SJSA1 (cell line): ENCODE measurements around the gene COQ8A. TPM values are rescaled to one million over a fixed set of nuclear protein-coding genes. Genes with fewer than 3 reads are reported as not detected.

Source experiments
- DNase-seq, 2 experiments: peaks; one replicate each; pipeline ENCODE4 v3.0.0-alpha.2; 2015 to 2020; ENCODE audit warnings: low spot score in 2 of 2, low read depth in 1 of 2
- H3K27ac ChIP-seq: fragments of 250-450 bp; sonication (Bioruptor Pico); 2 replicates; pipeline ENCODE4 v1.5.1; 2020; ENCODE audit warnings: mild to moderate bottlenecking, moderate library complexity
- H3K27me3 ChIP-seq: fragments of 250-450 bp; sonication (Bioruptor Pico); replicated peaks from 2 replicates; pipeline ENCODE4 v1.5.1; 2020; ENCODE audit warnings: mild to moderate bottlenecking, moderate library complexity
- H3K36me3 ChIP-seq: fragments of 250-450 bp; sonication (Bioruptor Pico); 2 replicates; pipeline ENCODE4 v1.5.1; 2020; ENCODE audit warnings: mild to moderate bottlenecking
- H3K4me1 ChIP-seq: fragments of 250-450 bp; sonication (Bioruptor Pico); replicated peaks from 2 replicates; pipeline ENCODE4 v1.6.1; 2021; ENCODE audit warnings: mild to moderate bottlenecking
- H3K4me3 ChIP-seq: fragments of 250-450 bp; sonication (Bioruptor Pico); 2 replicates; pipeline ENCODE4 v1.5.1; 2020; ENCODE audit warnings: mild to moderate bottlenecking
- H3K9me3 ChIP-seq: fragments of 250-450 bp; sonication (Bioruptor Pico); replicated peaks from 2 replicates; pipeline ENCODE4 v1.5.1; 2020; ENCODE audit warnings: mild to moderate bottlenecking
- total RNA-seq: library from RNA; depleted of rRNA; stranded (reverse); fragments of >200 nt; shearing (Covaris generic); gene quantifications from 2 replicates; pipeline ENCODE4 v1.2.3, GENCODE V29; 2014; rRNA removed

The COQ8A gene
- 4.4 and 4.8 TPM in 2 replicates for total RNA-seq

DNA sequence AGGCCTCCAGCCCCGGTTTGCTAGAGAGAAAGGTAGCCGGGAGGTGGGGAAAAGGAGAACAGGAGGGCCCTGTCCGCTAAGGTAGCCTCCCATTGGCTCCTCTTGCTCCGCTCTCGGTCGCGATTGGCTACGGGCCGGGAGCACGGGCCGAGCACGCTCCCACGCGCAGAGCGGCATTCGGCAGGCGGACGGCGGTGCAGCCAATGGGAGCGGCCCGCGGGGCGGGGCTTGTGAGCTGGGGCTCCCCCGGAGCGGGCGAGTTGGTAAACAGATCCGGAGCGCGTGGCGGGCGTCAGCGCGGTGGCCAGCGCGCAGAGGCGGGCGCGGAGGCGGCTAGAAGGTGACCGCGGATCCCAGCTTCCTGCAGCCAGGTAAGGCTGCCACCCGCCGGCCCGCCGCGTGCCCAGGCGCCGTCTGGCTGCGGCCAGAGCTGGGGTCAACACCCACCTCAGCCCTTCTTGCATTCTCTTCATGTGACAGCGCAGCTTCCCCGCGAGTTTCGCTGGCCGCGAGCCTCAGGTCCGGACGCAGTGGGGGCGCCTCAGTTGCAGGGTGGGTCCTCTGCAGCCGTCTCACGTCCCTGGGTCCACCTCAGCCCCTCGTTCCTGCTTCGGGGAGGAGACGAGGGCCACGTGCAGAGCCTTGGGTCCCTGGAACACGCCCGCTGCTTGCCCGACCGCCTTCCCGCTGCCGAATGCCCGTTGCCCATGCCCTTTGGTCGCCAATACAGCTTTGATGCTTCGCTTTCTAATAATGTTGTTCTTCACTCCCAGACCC lies at the start of gene COQ8A:
Gene COQ8A, plus strand, starts transcription at position 266 of the 777 bp plus-strand sequence. CDS start 21,092 bp downstream, outside the sequence.
- H3K4me3 ChIP-seq = peak within 1 kb of the TSS; percentile 54
- peak; percentile 99 for DNase-seq
- no peaks in the 10 kb centered on the region for H3K27me3 ChIP-seq
- H3K4me1 ChIP-seq = peaks cover 14% of the 10 kb centered on the region
- H3K27ac ChIP-seq = peak within 1 kb of the TSS; percentile 81
- no peaks in the 10 kb centered on the region for H3K36me3 ChIP-seq
- H3K9me3 ChIP-seq = no peaks in the 10 kb centered on the region

DNA sequence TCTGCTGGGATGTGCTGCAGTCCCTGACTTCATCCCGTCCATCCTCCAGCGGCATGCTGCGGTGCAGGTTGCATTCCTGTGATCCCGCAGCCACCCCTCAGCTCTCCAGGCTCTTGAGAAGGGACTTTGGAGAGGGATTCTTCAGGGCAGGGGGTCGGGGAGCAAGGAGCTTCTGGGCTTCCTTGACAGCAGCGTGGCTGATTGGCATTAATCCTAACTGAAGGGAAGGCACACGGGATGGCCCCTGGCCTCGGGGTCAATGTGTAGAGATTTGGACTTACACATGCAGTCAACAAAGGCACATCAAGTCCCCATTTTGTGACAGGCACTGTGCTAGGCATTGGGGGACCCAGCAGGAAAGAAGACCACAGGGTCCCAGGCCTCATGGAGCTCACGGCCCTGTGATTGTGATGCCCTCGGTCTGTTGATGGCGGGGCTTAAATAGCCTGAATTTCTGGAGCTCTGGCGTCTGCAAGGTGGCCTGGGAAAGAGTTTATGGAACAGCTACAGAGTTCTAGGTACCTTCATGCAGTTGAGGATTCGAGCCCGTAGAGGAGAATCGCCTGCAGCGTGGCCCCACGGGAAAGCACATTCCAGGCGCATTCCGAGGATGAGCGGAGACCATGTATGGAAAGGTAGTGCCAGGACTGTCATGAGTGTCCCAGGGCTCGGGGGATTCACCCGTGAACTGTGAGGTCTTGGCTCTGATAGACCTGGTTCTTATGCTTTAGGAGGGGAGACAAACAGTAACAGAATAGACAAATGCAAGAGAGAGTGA lies 49.6 kb upstream of the COQ8A start:
- no peak overlapping the region for H3K27ac ChIP-seq
- H3K4me1 ChIP-seq = peaks cover 2% of the 10 kb centered on the region; the same call in 1 of the 2 replicates
- no peak for DNase-seq
- H3K4me3 ChIP-seq = no peak overlapping the region
- H3K9me3 ChIP-seq = no peaks in the 10 kb centered on the region
- H3K27me3 ChIP-seq = no peaks in the 10 kb centered on the region
- H3K36me3 ChIP-seq = peaks cover 3% of the 10 kb centered on the region; the same call in 1 of the 2 replicates

DNA sequence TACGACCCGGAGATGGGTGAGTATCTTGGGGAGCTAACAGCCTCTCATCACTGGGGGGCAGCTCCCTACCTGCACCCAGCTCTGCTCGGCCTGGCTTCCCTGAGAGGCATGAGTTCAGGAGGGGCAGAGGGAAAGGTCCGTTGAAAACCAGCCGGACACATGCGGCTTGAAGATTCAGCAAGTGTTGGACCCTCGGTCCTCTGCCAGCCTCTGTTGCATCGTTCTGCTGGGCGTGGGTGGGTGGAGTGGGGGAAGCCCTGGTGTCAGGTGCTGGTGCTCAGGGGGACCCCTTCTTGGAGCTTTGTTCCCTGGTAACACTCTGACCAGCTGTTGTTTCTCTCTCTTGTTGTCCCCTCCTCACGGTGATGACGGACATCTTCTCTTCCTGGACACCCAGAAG lies 48.7 kb upstream of the COQ8A start:
- Histone ChIP-seq H3K36me3 (peaks cover 3% of the 10 kb centered on the region; the same call in 1 of the 2 replicates), H3K4me1 (no peaks in the 10 kb centered on the region)
- no peak for DNase-seq

DNA sequence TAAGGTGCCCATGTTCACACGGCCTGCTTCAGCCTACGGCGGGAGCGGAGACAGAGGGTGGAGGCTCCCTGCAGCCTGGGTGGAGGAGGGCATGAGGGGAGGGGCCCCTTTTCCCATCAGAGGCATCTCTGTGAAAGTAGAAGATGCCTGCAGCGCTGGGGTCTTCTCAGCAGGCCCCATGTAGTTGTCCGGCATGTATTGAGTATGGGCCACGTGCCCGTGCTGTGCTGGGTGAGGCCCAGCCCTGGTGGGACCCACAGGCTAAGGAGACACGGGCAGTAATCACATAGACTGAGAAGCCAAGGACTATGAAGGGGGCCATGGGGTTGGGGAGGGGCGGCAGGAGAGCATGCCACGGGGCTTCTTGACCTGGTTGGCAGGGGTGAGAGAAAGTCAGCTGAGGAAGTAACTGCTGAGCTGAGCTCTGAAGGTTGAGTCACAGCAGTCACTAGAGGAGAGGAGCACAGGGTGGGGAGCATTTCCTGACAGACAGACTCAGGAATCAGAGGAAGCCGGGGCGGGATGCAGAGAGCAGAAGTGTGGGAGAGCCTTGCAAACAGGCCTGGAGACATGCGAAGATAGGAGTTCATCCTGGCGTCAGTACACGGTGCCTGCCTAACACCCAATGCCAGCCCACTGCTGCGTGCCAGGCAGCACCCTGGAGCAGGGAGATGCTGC lies 48.1 kb upstream of the COQ8A start:
- no peak for DNase-seq
- Histone ChIP-seq H3K4me1 (no peaks in the 10 kb centered on the region), H3K27ac (no peak overlapping the region), H3K27me3 (no peaks in the 10 kb centered on the region), H3K36me3 (peaks cover 3% of the 10 kb centered on the region; the same call in 1 of the 2 replicates), H3K4me3 (no peak overlapping the region), H3K9me3 (no peaks in the 10 kb centered on the region)

More for the DNA sequence above, 48.7 kb upstream of the COQ8A start:
- Histone ChIP-seq H3K27me3 (no peaks in the 10 kb centered on the region), H3K4me3 (no peak overlapping the region), H3K27ac (no peak overlapping the region), H3K9me3 (no peaks in the 10 kb centered on the region)

DNA sequence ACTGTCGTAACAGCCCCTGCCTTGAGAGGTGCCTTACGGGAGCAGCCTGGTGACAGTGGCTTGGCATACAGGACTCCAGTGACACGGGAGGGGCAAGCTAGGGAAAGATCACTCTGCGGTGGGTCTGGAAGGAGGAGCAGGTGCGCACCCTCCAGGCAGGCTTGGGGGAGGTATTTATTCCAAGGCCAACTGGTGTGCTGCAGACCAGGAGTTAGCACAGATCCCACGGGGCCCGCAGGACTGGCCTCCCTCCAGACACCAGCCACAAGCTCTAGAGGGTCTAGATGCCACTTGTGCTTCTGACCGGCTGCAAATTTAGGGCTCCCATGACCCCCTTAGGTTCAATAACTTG lies 47.6 kb upstream of the COQ8A start:
- Histone ChIP-seq H3K36me3 (peaks cover 3% of the 10 kb centered on the region; the same call in 1 of the 2 replicates), H3K4me3 (no peak overlapping the region), H3K4me1 (no peaks in the 10 kb centered on the region), H3K27ac (no peak overlapping the region), H3K9me3 (no peaks in the 10 kb centered on the region), H3K27me3 (no peaks in the 10 kb centered on the region)
- no peak for DNase-seq

DNA sequence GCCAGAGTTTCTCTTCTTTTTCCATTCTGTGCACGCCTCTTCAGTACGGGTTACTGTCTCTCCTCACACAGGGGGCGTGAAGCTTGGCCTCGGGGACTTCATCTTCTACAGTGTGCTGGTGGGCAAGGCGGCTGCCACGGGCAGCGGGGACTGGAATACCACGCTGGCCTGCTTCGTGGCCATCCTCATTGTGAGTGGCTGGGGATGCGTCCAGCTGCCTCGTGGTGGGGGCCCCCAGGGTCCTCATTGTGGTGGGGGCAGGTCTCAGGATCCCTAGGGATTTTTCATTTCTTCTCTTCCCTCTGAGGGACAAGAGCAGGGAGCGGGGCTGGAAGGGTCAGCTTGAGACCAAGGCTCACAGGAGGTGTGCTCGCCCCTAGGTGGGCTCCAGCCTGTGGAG lies 46.2 kb upstream of the COQ8A start:
- no peaks in the 10 kb centered on the region for H3K4me1 ChIP-seq
- no peak overlapping the region for H3K27ac ChIP-seq
- H3K36me3 ChIP-seq = peaks cover 3% of the 10 kb centered on the region; the same call in 1 of the 2 replicates
- H3K4me3 ChIP-seq = no peak overlapping the region
- H3K9me3 ChIP-seq = no peaks in the 10 kb centered on the region
- H3K27me3 ChIP-seq = no peaks in the 10 kb centered on the region
- no peak for DNase-seq

DNA sequence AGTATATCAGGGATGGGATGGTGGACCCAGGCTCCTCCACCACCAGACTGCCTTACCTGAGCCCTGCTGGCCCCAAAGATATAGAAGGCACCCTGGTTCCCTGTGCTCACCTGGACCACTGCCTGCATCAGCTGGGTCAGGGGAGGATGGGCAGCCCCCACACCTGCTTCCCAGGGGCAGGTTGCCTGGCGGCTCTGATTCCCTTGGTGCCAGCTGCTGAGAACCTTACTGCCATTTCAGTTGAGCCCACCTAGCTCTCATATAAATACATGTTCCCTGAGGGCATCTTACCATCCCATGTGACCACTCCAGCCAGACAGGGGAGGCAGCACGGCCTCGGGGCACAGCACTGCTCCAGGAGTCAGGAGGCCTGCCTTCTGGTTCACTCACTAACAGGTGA lies 45.3 kb upstream of the COQ8A start:
- H3K27ac ChIP-seq = no peak overlapping the region
- no peaks in the 10 kb centered on the region for H3K4me1 ChIP-seq
- H3K4me3 ChIP-seq = no peak overlapping the region
- H3K27me3 ChIP-seq = no peaks in the 10 kb centered on the region
- H3K36me3 ChIP-seq = peaks cover 3% of the 10 kb centered on the region; the same call in 1 of the 2 replicates
- DNase-seq = no peak
- no peaks in the 10 kb centered on the region for H3K9me3 ChIP-seq

DNA sequence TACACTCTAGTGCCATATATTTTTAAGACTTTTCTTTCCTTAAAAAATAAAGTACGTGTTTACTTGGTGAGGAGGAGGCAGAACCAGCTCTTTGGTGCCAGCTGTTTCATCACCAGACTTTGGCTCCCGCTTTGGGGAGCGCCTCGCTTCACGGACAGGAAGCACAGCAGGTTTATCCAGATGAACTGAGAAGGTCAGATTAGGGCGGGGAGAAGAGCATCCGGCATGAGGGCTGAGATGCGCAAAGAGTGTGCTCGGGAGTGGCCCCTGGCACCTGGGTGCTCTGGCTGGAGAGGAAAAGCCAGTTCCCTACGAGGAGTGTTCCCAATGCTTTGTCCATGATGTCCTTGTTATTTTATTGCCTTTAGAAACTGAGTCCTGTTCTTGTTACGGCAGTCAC lies 44.5 kb upstream of the COQ8A start:
- no peaks in the 10 kb centered on the region for H3K9me3 ChIP-seq
- no peak for DNase-seq
- no peak overlapping the region for H3K4me3 ChIP-seq
- H3K27me3 ChIP-seq = no peaks in the 10 kb centered on the region
- peaks cover 3% of the 10 kb centered on the region; the same call in 1 of the 2 replicates for H3K36me3 ChIP-seq
- H3K4me1 ChIP-seq = no peaks in the 10 kb centered on the region
- H3K27ac ChIP-seq = no peak overlapping the region

DNA sequence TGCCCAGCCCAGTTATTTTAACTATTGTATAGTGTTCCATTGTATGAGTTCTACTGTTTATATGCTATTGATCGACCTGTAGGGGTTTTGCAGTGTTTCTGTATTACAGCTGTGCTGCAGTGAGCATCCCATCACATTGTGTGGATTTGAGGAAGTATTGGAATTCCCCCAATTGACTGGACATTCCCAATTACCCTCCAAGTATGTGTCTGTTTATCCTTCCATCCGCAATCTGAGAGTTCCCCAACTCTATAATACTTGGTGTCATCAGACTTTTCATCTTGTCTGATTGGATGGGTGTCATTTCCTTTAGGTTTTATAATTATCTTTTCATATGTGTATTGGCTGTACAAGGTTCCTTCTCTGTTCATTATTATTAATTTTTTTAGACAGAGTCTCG lies 41.8 kb upstream of the COQ8A start:
- no peak overlapping the region for H3K4me3 ChIP-seq
- H3K36me3 ChIP-seq = no peaks in the 10 kb centered on the region
- no peak overlapping the region for H3K27ac ChIP-seq
- no peaks in the 10 kb centered on the region for H3K9me3 ChIP-seq
- H3K27me3 ChIP-seq = no peaks in the 10 kb centered on the region
- no peak for DNase-seq
- H3K4me1 ChIP-seq = no peaks in the 10 kb centered on the region

DNA sequence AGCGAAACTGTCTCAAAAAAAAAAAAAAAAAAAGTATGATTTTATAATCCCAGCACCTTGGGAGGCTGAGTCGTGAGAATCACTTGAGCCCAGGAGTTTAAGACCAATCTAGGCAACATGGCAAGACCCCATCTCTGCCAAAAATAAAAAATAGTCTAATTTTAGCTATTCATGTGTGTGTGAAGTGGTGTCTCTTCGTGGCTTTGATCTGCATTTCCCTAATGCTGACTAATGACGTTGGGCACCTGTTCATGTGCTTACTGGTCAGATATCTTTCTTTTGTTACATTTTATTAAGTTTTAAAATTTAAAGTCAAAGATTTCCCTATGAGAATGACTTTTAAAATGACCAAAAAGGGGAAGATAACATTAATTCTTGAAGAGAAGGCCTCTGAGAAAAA lies 38.7 kb upstream of the COQ8A start:
- Histone ChIP-seq H3K27ac (no peak overlapping the region), H3K9me3 (no peaks in the 10 kb centered on the region), H3K4me3 (no peak overlapping the region), H3K27me3 (no peaks in the 10 kb centered on the region), H3K36me3 (no peaks in the 10 kb centered on the region), H3K4me1 (peaks cover 8% of the 10 kb centered on the region)
- DNase-seq = no peak

DNA sequence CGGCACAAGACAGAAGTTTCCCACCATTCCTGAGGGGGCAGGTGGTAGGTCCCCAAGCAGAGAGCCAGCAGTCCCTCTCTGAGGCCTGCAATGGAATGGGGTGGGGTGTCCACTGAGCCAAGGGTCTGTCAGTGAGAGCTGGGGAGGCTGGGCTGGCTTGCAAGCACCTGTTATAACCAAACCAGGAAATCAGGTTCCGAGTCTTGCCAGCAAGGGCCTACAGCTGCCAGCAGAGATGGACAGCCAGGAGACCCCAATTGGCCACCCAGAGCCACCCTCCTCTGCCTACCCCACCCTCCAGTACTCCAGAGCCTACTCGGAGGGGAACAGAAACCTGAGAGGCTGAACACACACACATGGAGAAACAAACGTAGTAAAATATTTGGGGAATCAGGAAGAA lies 37.5 kb upstream of the COQ8A start:
- no peak overlapping the region for H3K4me3 ChIP-seq
- H3K27ac ChIP-seq = no peak overlapping the region
- H3K27me3 ChIP-seq = no peaks in the 10 kb centered on the region
- H3K4me1 ChIP-seq = peaks cover 8% of the 10 kb centered on the region
- no peaks in the 10 kb centered on the region for H3K36me3 ChIP-seq
- H3K9me3 ChIP-seq = no peaks in the 10 kb centered on the region
- no peak for DNase-seq

DNA sequence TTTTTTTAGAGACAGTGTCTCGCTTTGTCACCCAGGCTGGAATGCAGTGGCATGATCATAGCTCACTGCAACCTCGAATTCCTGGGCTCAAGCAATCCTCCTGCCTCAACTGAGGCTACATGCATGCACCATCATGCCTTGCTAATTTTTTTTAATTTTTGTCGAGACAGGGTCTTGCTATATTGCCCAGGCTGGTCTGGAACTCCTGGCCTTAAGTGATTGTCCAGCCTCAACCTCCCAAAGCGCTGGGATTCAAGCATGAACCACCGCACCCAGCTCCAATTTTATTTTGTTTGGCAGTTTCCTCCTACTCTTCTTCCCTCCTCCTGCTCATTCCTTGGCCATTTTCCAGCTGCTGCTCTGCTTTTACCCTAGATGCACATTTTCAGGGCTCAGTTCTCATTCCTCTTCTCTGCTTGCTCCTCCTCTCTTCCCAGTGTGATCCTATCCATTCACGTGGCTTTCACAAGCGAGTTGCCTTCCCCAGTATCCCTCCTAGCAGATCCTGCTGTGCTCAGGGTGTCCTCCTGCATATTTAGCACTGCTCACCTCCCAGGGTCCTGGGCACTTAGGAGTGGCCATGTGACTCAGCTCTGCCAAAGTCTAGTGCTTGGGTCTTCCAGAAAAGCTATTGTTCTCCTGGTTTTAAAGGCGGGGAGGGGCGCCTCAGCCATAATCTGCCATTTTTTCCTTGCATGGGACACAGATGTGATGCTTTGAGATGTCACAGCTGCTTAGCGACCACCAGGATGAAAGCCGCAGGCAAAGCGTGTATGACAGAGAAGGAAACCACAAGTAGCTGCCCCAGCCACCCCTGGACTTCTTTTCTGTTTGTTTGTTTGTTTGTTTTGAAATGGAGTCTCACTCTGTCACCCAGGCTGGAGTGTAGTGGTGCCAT lies 36.0 kb upstream of the COQ8A start:
- Histone ChIP-seq H3K36me3 (no peaks in the 10 kb centered on the region), H3K27me3 (no peaks in the 10 kb centered on the region), H3K4me1 (peaks cover 8% of the 10 kb centered on the region), H3K27ac (no peak overlapping the region), H3K4me3 (no peak overlapping the region), H3K9me3 (no peaks in the 10 kb centered on the region)
- DNase-seq = peak; percentile 4 to 19

DNA sequence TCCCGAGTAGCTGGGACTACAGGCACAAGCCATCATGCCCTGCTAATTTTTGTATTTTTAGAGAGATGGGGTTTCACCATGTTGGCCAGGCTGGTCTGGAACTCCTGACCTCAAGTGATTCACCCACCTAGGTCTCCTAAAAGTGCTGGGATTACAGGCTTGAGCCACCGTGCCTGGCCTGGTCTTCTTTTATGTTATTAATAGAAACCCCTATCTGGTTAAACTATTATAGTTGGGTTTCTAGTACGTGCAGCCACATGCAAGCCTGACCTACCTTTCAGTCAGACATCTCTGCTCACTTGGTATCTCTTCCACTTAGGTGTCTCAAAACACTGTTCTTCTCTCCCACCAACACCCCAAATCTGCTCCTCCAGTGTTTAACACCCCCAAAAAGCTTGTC lies 35.3 kb upstream of the COQ8A start:
- DNase-seq = no peak
- Histone ChIP-seq H3K9me3 (no peaks in the 10 kb centered on the region), H3K36me3 (no peaks in the 10 kb centered on the region), H3K4me1 (peaks cover 8% of the 10 kb centered on the region), H3K4me3 (no peak overlapping the region), H3K27ac (no peak overlapping the region), H3K27me3 (no peaks in the 10 kb centered on the region)
